ENCODE data around the gene LTB.

DNA sequence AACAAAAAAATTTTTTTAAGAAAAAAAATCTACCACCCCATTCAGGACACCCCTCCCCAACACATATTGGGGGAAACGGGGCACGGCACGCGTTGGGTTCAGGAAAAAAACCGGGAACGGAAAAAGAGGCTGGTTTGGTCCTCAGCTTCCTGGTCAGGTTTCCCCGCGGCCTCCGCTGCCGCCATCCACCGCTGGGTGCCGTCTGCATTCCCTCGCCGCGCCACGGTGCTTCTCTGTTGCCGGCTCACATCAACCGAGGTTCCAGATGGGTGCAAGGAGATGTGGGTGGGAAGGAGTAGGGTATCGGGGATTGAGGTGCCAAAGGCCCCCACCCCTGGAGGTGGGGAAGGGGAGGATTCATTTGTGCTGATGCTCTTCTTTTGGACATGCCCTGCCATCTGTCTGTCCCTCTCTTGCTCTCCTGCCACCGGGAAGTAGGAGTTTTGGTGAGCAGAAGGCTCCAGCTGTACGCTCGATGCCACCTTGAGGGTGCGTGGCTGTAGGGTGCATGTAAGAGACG is 47.6 kb downstream of the LTB start:
- TF ChIP-seq, protein P1, sequence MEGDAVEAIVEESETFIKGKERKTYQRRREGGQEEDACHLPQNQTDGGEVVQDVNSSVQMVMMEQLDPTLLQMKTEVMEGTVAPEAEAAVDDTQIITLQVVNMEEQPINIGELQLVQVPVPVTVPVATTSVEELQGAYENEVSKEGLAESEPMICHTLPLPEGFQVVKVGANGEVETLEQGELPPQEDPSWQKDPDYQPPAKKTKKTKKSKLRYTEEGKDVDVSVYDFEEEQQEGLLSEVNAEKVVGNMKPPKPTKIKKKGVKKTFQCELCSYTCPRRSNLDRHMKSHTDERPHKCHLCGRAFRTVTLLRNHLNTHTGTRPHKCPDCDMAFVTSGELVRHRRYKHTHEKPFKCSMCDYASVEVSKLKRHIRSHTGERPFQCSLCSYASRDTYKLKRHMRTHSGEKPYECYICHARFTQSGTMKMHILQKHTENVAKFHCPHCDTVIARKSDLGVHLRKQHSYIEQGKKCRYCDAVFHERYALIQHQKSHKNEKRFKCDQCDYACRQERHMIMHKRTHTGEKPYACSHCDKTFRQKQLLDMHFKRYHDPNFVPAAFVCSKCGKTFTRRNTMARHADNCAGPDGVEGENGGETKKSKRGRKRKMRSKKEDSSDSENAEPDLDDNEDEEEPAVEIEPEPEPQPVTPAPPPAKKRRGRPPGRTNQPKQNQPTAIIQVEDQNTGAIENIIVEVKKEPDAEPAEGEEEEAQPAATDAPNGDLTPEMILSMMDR (tag by site-specific recombination; IDR thresholded peaks at IDR 0.05) = no peak
- TF ChIP-seq ZNF157 (tag by site-specific recombination; IDR thresholded peaks at IDR 0.05) (no peak), ZNF133 (tag by site-specific recombination; IDR thresholded peaks at IDR 0.05) (no peak), ZNF660 (tag by site-specific recombination; IDR thresholded peaks at IDR 0.05) (no peak), REST (tag by site-specific recombination; IDR thresholded peaks at IDR 0.05) (no peak), ZNF112 (tag by site-specific recombination; IDR thresholded peaks at IDR 0.05) (no peak), ZNF121 (tag by site-specific recombination; IDR thresholded peaks at IDR 0.05) (no peak), MZF1 (tag by site-specific recombination; IDR thresholded peaks at IDR 0.05; ENCODE audit: borderline replicate concordance) (no peak), ZNF311 (tag by site-specific recombination; IDR thresholded peaks at IDR 0.05; ENCODE audit: borderline replicate concordance) (no peak), ZSCAN16 (tag by site-specific recombination; IDR thresholded peaks at IDR 0.05) (no peak)
- TF ChIP-seq, protein P2, sequence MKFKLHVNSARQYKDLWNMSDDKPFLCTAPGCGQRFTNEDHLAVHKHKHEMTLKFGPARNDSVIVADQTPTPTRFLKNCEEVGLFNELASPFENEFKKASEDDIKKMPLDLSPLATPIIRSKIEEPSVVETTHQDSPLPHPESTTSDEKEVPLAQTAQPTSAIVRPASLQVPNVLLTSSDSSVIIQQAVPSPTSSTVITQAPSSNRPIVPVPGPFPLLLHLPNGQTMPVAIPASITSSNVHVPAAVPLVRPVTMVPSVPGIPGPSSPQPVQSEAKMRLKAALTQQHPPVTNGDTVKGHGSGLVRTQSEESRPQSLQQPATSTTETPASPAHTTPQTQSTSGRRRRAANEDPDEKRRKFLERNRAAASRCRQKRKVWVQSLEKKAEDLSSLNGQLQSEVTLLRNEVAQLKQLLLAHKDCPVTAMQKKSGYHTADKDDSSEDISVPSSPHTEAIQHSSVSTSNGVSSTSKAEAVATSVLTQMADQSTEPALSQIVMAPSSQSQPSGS (tag by site-specific recombination; IDR thresholded peaks at IDR 0.05; ENCODE audit: low read depth) = no peak
- TF ChIP-seq, protein P3, sequence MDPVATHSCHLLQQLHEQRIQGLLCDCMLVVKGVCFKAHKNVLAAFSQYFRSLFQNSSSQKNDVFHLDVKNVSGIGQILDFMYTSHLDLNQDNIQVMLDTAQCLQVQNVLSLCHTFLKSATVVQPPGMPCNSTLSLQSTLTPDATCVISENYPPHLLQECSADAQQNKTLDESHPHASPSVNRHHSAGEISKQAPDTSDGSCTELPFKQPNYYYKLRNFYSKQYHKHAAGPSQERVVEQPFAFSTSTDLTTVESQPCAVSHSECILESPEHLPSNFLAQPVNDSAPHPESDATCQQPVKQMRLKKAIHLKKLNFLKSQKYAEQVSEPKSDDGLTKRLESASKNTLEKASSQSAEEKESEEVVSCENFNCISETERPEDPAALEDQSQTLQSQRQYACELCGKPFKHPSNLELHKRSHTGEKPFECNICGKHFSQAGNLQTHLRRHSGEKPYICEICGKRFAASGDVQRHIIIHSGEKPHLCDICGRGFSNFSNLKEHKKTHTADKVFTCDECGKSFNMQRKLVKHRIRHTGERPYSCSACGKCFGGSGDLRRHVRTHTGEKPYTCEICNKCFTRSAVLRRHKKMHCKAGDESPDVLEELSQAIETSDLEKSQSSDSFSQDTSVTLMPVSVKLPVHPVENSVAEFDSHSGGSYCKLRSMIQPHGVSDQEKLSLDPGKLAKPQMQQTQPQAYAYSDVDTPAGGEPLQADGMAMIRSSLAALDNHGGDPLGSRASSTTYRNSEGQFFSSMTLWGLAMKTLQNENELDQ (tag by site-specific recombination; IDR thresholded peaks at IDR 0.05; ENCODE audit: low read depth) = no peak

Data from HEK293 (cell line).